HEK293 (cell line): Measurements from ENCODE around the gene PER1.

Experiments
- AEBP2 ChIP-seq: fragments of 450-650 bp; formaldehyde crosslinking; IDR thresholded peaks from 2 replicates; pipeline ENCODE4 v1.5.1; 2016; ENCODE audit warnings: missing biosample characterization, missing genetic modification characterization, borderline replicate concordance
- GFI1B ChIP-seq: fragments of 450-650 bp; formaldehyde crosslinking; IDR thresholded peaks from 2 replicates; pipeline ENCODE4 v1.5.1; 2016; ENCODE audit warnings: missing biosample characterization, missing genetic modification characterization
- PRDM1 ChIP-seq: fragments of 450-650 bp; formaldehyde crosslinking; IDR thresholded peaks from 2 replicates; pipeline ENCODE4; 2016; ENCODE audit warnings: missing biosample characterization, missing genetic modification characterization
- PRDM10 ChIP-seq: fragments of 450-650 bp; formaldehyde crosslinking; IDR thresholded peaks from 2 replicates; pipeline ENCODE4 v1.5.1; 2016; ENCODE audit warnings: missing biosample characterization, missing genetic modification characterization
- SCRT2 ChIP-seq: fragments of 450-650 bp; formaldehyde crosslinking; IDR thresholded peaks from 2 replicates; pipeline ENCODE4 v1.5.1; 2016; ENCODE audit warnings: missing biosample characterization, missing genetic modification characterization
- SP7 ChIP-seq: fragments of 450-650 bp; formaldehyde crosslinking; IDR thresholded peaks from 2 replicates; pipeline ENCODE4 v1.5.1; 2016; ENCODE audit warnings: missing biosample characterization, missing genetic modification characterization
- YY1 ChIP-seq: fragments of 450-650 bp; formaldehyde crosslinking; IDR thresholded peaks from 2 replicates; pipeline ENCODE4 v1.5.1; 2018; ENCODE audit warnings: missing biosample characterization, missing genetic modification characterization
- ZBTB44 ChIP-seq: fragments of 450-650 bp; IDR thresholded peaks from 2 replicates; pipeline ENCODE4 v1.5.1; 2018; ENCODE audit warnings: missing biosample characterization, mild to moderate bottlenecking, missing genetic modification characterization
- ZEB2 ChIP-seq: fragments of 450-650 bp; formaldehyde crosslinking; IDR thresholded peaks from 2 replicates; pipeline ENCODE4 v1.5.1; 2016; ENCODE audit warnings: missing biosample characterization, missing genetic modification characterization
- ZFP37 ChIP-seq: fragments of 450-650 bp; formaldehyde crosslinking; IDR thresholded peaks from 2 replicates; pipeline ENCODE4 v1.5.1; 2016; ENCODE audit warnings: missing biosample characterization, missing genetic modification characterization
- ZNF114 ChIP-seq: fragments of 450-650 bp; formaldehyde crosslinking; IDR thresholded peaks from 2 replicates; pipeline ENCODE4 v1.5.0; 2017; ENCODE audit warnings: missing biosample characterization, missing genetic modification characterization
- ZNF146 ChIP-seq: fragments of 450-650 bp; formaldehyde crosslinking; IDR thresholded peaks from 2 replicates; pipeline ENCODE4 v1.5.1; 2016; ENCODE audit warnings: missing biosample characterization, missing genetic modification characterization
- ZNF155 ChIP-seq: fragments of 450-650 bp; formaldehyde crosslinking; IDR thresholded peaks from 2 replicates; pipeline ENCODE4 v1.5.1; 2016; ENCODE audit warnings: missing biosample characterization, missing genetic modification characterization
- ZNF202 ChIP-seq: fragments of 450-650 bp; formaldehyde crosslinking; IDR thresholded peaks from 2 replicates; pipeline ENCODE4 v1.5.1; 2016; ENCODE audit warnings: missing biosample characterization, missing genetic modification characterization, borderline replicate concordance
- ZNF223 ChIP-seq: fragments of 450-650 bp; formaldehyde crosslinking; IDR thresholded peaks from 2 replicates; pipeline ENCODE4 v1.5.1; 2016; ENCODE audit warnings: missing biosample characterization, missing genetic modification characterization
- ZNF266 ChIP-seq: fragments of 450-650 bp; formaldehyde crosslinking; IDR thresholded peaks from 2 replicates; pipeline ENCODE4 v1.5.1; 2016; ENCODE audit warnings: missing biosample characterization, missing genetic modification characterization, low read depth
- ZNF311 ChIP-seq: fragments of 450-650 bp; formaldehyde crosslinking; IDR thresholded peaks from 2 replicates; pipeline ENCODE4 v1.5.1; 2017; ENCODE audit warnings: missing biosample characterization, missing genetic modification characterization, borderline replicate concordance
- ZNF350 ChIP-seq: fragments of 450-650 bp; formaldehyde crosslinking; IDR thresholded peaks from 2 replicates; pipeline ENCODE4 v1.5.0; 2017; ENCODE audit warnings: missing biosample characterization, mild to moderate bottlenecking, missing genetic modification characterization
- ZNF354C ChIP-seq: fragments of 450-650 bp; formaldehyde crosslinking; IDR thresholded peaks from 2 replicates; pipeline ENCODE4 v1.5.1; 2016; ENCODE audit warnings: missing biosample characterization, missing genetic modification characterization, low read depth, borderline replicate concordance
- ZNF548 ChIP-seq: fragments of 450-650 bp; formaldehyde crosslinking; IDR thresholded peaks from 2 replicates; pipeline ENCODE4 v1.5.1; 2016; ENCODE audit warnings: missing biosample characterization, missing genetic modification characterization
- ZNF654 ChIP-seq: fragments of 450-650 bp; formaldehyde crosslinking; IDR thresholded peaks from 2 replicates; pipeline ENCODE4 v1.5.1; 2016; ENCODE audit warnings: low read depth, missing biosample characterization, missing genetic modification characterization
- ZNF701 ChIP-seq: fragments of 450-650 bp; formaldehyde crosslinking; IDR thresholded peaks from 2 replicates; pipeline ENCODE4 v1.5.1; 2016; ENCODE audit warnings: missing biosample characterization, missing genetic modification characterization
- ZNF768 ChIP-seq: fragments of 450-650 bp; formaldehyde crosslinking; IDR thresholded peaks from 2 replicates; pipeline ENCODE4 v1.5.1; 2018; ENCODE audit warnings: missing biosample characterization, mild to moderate bottlenecking, missing genetic modification characterization
- ZNF785 ChIP-seq: fragments of 450-650 bp; formaldehyde crosslinking; IDR thresholded peaks from 2 replicates; pipeline ENCODE4 v1.5.1; 2016; ENCODE audit warnings: missing biosample characterization, missing genetic modification characterization
- TF ChIP-seq, protein P1 (sequence below): IDR thresholded peaks from 2 replicates; pipeline ENCODE4 v1.6.1; 2011; ENCODE audit warnings: mild to moderate bottlenecking, low read depth, low read length, borderline replicate concordance
- TF ChIP-seq, protein P2 (sequence below): fragments of 450-650 bp; formaldehyde crosslinking; IDR thresholded peaks from 2 replicates; pipeline ENCODE4 v1.5.1; 2016; ENCODE audit warnings: missing biosample characterization, missing genetic modification characterization
- TF ChIP-seq, protein P3 (sequence below): fragments of 450-650 bp; formaldehyde crosslinking; IDR thresholded peaks from 2 replicates; pipeline ENCODE4 v1.5.1; 2016; ENCODE audit warnings: missing biosample characterization, missing genetic modification characterization
- TF ChIP-seq, protein P4 (sequence below): fragments of 450-650 bp; formaldehyde crosslinking; IDR thresholded peaks from 2 replicates; pipeline ENCODE4 v1.5.1; 2016; ENCODE audit warnings: missing biosample characterization, missing genetic modification characterization

The PER1 gene

DNA sequence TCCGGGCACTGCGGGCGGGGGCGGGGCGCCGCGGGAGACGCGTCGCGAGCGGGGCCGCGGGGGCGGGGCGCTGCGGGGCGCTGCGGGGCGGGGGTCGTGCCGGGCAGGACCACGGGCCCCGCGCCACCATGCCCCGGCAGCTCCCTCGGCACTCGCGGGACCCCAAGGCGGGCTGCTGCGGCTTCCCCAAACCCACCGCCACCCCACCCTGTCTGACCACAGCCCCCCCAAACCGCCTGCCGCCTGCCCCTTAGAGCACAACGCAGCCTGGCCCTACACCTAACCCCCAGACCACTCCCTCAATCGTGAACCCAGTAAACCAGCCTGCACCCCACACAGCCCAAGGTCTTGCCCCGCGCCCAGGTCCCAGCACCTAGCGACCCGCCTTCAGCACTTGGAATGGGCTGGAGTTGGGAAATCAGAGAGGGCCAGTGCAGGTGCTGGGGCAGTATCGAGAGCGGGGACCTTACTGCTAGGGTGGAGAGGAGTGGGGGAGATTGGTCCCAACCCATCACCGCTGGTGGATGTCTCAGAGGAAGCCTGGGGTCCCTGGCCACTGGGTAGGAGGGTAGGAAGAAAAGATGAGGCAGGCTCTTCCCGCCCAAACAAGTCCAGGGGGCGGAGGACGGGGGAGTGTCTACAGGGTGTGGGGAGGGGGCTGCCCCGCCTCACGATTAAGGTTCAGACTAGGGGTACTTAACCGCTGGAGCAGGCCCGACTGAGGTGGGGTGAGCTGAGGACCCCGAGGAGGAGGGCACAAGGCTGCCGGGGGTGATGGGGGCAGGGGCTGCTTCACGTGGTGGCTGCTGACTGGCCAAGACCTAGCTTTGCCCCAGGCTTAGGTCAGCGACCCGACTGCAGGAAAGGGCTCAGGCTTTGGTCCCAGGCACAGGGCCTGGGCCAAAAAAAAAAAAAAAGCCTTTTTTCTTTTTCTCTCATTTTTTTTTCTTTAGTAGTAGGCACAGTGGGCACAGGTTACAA, 11.1 kb upstream of the PER1 start (continued):
- TF ChIP-seq AEBP2 (no peak), ZBTB44 (tag by site-specific recombination) (no peak), SP7 (tag by site-specific recombination) (peak; percentile 21), ZNF548 (tag by site-specific recombination) (no peak), ZEB2 (tag by site-specific recombination) (peak; percentile 15; the same call in 1 of the 2 replicates), ZNF223 (tag by site-specific recombination) (no peak), ZNF354C (tag by site-specific recombination) (no peak), ZNF311 (tag by site-specific recombination) (no peak), ZNF114 (no peak), ZFP37 (no peak), YY1 (no peak), ZNF350 (no peak), ZNF266 (tag by site-specific recombination) (no peak), ZNF785 (tag by site-specific recombination) (no peak), PRDM10 (tag by site-specific recombination) (peak; percentile 43), SCRT2 (tag by site-specific recombination) (no peak), PRDM1 (tag by site-specific recombination) (no peak), GFI1B (tag by site-specific recombination) (no peak), ZNF701 (tag by site-specific recombination) (no peak), ZNF654 (no peak), ZNF146 (no peak), ZNF155 (tag by site-specific recombination) (no peak), ZNF768 (tag by site-specific recombination) (no peak), ZNF202 (tag by site-specific recombination) (no peak)
- TF ChIP-seq, protein P1, sequence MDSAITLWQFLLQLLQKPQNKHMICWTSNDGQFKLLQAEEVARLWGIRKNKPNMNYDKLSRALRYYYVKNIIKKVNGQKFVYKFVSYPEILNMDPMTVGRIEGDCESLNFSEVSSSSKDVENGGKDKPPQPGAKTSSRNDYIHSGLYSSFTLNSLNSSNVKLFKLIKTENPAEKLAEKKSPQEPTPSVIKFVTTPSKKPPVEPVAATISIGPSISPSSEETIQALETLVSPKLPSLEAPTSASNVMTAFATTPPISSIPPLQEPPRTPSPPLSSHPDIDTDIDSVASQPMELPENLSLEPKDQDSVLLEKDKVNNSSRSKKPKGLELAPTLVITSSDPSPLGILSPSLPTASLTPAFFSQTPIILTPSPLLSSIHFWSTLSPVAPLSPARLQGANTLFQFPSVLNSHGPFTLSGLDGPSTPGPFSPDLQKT: no peak
- TF ChIP-seq, protein P2, sequence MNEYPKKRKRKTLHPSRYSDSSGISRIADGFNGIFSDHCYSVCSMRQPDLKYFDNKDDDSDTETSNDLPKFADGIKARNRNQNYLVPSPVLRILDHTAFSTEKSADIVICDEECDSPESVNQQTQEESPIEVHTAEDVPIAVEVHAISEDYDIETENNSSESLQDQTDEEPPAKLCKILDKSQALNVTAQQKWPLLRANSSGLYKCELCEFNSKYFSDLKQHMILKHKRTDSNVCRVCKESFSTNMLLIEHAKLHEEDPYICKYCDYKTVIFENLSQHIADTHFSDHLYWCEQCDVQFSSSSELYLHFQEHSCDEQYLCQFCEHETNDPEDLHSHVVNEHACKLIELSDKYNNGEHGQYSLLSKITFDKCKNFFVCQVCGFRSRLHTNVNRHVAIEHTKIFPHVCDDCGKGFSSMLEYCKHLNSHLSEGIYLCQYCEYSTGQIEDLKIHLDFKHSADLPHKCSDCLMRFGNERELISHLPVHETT (tag by site-specific recombination): no peak
- TF ChIP-seq, protein P3, sequence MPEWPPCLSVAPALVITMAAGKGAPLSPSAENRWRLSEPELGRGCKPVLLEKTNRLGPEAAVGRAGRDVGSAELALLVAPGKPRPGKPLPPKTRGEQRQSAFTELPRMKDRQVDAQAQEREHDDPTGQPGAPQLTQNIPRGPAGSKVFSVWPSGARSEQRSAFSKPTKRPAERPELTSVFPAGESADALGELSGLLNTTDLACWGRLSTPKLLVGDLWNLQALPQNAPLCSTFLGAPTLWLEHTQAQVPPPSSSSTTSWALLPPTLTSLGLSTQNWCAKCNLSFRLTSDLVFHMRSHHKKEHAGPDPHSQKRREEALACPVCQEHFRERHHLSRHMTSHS (tag by site-specific recombination): no peak
- TF ChIP-seq, protein P4, sequence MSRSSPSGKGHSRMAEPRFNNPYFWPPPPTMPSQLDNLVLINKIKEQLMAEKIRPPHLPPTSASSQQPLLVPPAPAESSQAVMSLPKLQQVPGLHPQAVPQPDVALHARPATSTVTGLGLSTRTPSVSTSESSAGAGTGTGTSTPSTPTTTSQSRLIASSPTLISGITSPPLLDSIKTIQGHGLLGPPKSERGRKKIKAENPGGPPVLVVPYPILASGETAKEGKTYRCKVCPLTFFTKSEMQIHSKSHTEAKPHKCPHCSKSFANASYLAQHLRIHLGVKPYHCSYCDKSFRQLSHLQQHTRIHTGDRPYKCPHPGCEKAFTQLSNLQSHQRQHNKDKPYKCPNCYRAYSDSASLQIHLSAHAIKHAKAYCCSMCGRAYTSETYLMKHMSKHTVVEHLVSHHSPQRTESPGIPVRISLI (tag by site-specific recombination): no peak
